ENCODE data around the gene TSPYL4.

- no peak for TF ChIP-seq REST (IDR thresholded peaks at IDR 0.05; ENCODE audit: insufficient read depth in 1 of 2, low read depth in 2 of 2, low read length in 2 of 2)
- no peak for TF ChIP-seq POLR2AphosphoS5 (IDR thresholded peaks at IDR 0.05; ENCODE audit: low read depth, low read length)
- TF ChIP-seq TAF1 (IDR thresholded peaks at IDR 0.05; ENCODE audit: borderline replicate concordance, insufficient read depth, low read length) = no peak
- no peak for TF ChIP-seq SIN3A (IDR thresholded peaks at IDR 0.05; ENCODE audit: borderline replicate concordance, insufficient read depth, low read length)
- TF ChIP-seq FOXP2 (optimal IDR thresholded peaks at IDR 0.05; ENCODE audit: borderline replicate concordance, extremely low read depth, extremely low read length, insufficient read depth) = no peak
These were observed 9.5 kb upstream of the TSPYL4 start for GRCh38 chr6:116263353-116263752.

Measured in PFSK-1 (cell line).